Fibroblast of lung (primary cell): ENCODE data around the gene CRYAB. TPM values are rescaled to one million over a fixed set of nuclear protein-coding genes. Genes with fewer than 3 reads are reported as not detected.

Experiments
- DNase-seq, 2 donors: peaks; one replicate each; pipeline versions ENCODE4 v3.0.0 to v3.0.0-alpha.2; 2010; ENCODE audit warnings: low read depth in 2 of 2
- H2AFZ ChIP-seq: 2 replicates; pipeline ENCODE4 v1.5.1; 2012; ENCODE audit warnings: low read length, control low read depth, inconsistent platforms
- H3K27ac ChIP-seq: 2 replicates; pipeline ENCODE4 v1.5.1; 2011; ENCODE audit warnings: low read length, control low read depth; ENCODE audit not compliant: insufficient read depth
- H3K27me3 ChIP-seq: 2 replicates; pipeline ENCODE4 v1.5.1; 2011; ENCODE audit warnings: mild to moderate bottlenecking, low read length; ENCODE audit not compliant: control insufficient read depth, insufficient read depth
- H3K36me3 ChIP-seq: 2 replicates; pipeline ENCODE4 v1.5.1; 2011; ENCODE audit warnings: low read length; ENCODE audit not compliant: control insufficient read depth, insufficient read depth
- H3K4me1 ChIP-seq: 2 replicates; pipeline ENCODE4 v1.5.1; 2011; ENCODE audit warnings: low read length; ENCODE audit not compliant: control insufficient read depth, insufficient read depth; ENCODE audit errors: extremely low read depth
- H3K4me2 ChIP-seq: 2 replicates; pipeline ENCODE4 v1.5.1; 2011; ENCODE audit warnings: low read length, control low read depth; ENCODE audit not compliant: insufficient read depth; ENCODE audit errors: extremely low read depth
- H3K4me3 ChIP-seq, 4 experiments: fragments of 200-600 bp in 1 of 4; sonication (generic) in 1 of 4; replicated peaks in 1 of 4; 2 replicates each; pipeline ENCODE4 v1.5.1; 2011 to 2016; ENCODE audit warnings: low read length in 4 of 4, low read depth in 3 of 4, mild to moderate bottlenecking in 3 of 4, control low read depth in 2 of 4, inconsistent platforms in 1 of 4, mixed read lengths in 1 of 4; ENCODE audit not compliant: insufficient read depth in 1 of 4; ENCODE audit errors: control extremely low read depth in 1 of 4
- H3K79me2 ChIP-seq: 2 replicates; pipeline ENCODE4 v1.5.1; 2012; ENCODE audit warnings: mild to moderate bottlenecking, low read length, inconsistent platforms; ENCODE audit not compliant: control insufficient read depth, insufficient read depth
- H3K9ac ChIP-seq: 2 replicates; pipeline ENCODE4 v1.5.1; 2011; ENCODE audit warnings: mild to moderate bottlenecking, low read length, control low read depth; ENCODE audit not compliant: insufficient read depth
- H3K9me3 ChIP-seq: 2 replicates; pipeline ENCODE4 v1.5.1; 2012; ENCODE audit warnings: low read depth, low read length; ENCODE audit not compliant: control insufficient read depth, insufficient read depth
- H4K20me1 ChIP-seq: 2 replicates; pipeline ENCODE4 v1.5.1; 2011; ENCODE audit warnings: low read length; ENCODE audit not compliant: control insufficient read depth, insufficient read depth; ENCODE audit errors: extremely low read depth
- EZH2 ChIP-seq: IDR thresholded peaks from 2 replicates; pipeline ENCODE4 v1.5.1; 2012; ENCODE audit warnings: low read length, control low read depth, mild to moderate bottlenecking; ENCODE audit errors: missing control alignments
- polyA plus RNA-seq, 2 donors: library from polyadenylated mRNA; depleted of rRNA in 1 of 2; stranded (reverse) in 1 of 2; unstranded in 1 of 2; fragments of >200 nt; gene quantifications; 2 replicates each; pipeline ENCODE4 v1.2.1, GENCODE V29; 2011 to 2012; ENCODE audit warnings: missing spikeins in 1 of 2
- total RNA-seq: library from RNA; depleted of rRNA; stranded (reverse); fragments of >200 nt; gene quantifications from 2 replicates; pipeline ENCODE4 v1.2.1, GENCODE V29; 2014
- TF ChIP-seq, protein P1 (sequence below), 2 donors: IDR thresholded peaks in 1 of 2; conservative IDR thresholded peaks in 1 of 2; 1 replicate in 1 of 2; 2 replicates in 1 of 2; pipeline ENCODE4 v1.5.1; 2011 to 2012; ENCODE audit warnings: low read length in 2 of 2, control low read depth in 1 of 2, inconsistent platforms in 1 of 2, low read depth in 1 of 2, mild to moderate bottlenecking in 1 of 2

Gene CRYAB
- total and polyA plus RNA-seq, 2 donors (not counting 1 experiment from before 2014, with no cell fraction given), result 48.1 to 51.2 TPM

DNA sequence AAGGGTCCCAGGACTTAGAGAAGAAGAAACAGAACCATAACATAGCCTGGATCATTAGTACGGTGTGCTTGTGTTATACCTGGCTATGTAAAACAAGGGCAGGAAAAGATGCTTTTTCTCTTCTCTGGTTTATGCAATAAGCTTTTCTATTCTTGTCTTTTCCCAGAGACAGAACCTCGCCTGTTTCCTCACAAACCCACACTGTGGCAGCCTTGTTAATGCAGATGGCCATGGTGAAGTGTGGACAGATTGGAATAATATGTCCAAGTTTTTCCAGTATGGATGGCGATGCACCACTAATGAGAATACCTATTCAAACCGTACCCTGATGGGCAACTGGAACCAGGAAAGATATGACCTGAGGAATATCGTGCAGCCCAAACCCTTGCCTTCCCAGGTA is 29.4 kb downstream of the CRYAB start:
- no peak overlapping the region for H2AFZ ChIP-seq
- no peaks in the 10 kb centered on the region for H3K9me3 ChIP-seq
- H3K27ac ChIP-seq, result no peak overlapping the region
- H3K79me2 ChIP-seq, result no peaks in the 10 kb centered on the region
- H3K36me3 ChIP-seq, result no peaks in the 10 kb centered on the region
- no peak overlapping the region for H3K9ac ChIP-seq
- H3K4me2 ChIP-seq, result no peak overlapping the region
- no peak for DNase-seq
- no peaks in the 10 kb centered on the region for H4K20me1 ChIP-seq
- no peak overlapping the region for H3K4me3 ChIP-seq
- peaks cover 3% of the 10 kb centered on the region for H3K4me1 ChIP-seq
- H3K27me3 ChIP-seq, result no peaks in the 10 kb centered on the region
- TF ChIP-seq, protein P1, sequence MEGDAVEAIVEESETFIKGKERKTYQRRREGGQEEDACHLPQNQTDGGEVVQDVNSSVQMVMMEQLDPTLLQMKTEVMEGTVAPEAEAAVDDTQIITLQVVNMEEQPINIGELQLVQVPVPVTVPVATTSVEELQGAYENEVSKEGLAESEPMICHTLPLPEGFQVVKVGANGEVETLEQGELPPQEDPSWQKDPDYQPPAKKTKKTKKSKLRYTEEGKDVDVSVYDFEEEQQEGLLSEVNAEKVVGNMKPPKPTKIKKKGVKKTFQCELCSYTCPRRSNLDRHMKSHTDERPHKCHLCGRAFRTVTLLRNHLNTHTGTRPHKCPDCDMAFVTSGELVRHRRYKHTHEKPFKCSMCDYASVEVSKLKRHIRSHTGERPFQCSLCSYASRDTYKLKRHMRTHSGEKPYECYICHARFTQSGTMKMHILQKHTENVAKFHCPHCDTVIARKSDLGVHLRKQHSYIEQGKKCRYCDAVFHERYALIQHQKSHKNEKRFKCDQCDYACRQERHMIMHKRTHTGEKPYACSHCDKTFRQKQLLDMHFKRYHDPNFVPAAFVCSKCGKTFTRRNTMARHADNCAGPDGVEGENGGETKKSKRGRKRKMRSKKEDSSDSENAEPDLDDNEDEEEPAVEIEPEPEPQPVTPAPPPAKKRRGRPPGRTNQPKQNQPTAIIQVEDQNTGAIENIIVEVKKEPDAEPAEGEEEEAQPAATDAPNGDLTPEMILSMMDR (conservative IDR thresholded peaks at IDR 0.05 in 1 of 2, IDR thresholded peaks at IDR 0.05 in 1 of 2; ENCODE audit: low read depth in 1 of 2, low read length in 2 of 2), result no peak
- TF ChIP-seq EZH2, result no peak

- TF ChIP-seq, protein P1 (conservative IDR thresholded peaks at IDR 0.05 in 1 of 2, IDR thresholded peaks at IDR 0.05 in 1 of 2; ENCODE audit: low read depth in 1 of 2, low read length in 2 of 2), result no peak
- TF ChIP-seq EZH2, result no peak
- Histone ChIP-seq H2AFZ (peak overlapping the region; percentile 100), H3K9me3 (no peaks in the 10 kb centered on the region)
These were observed 32.0 kb downstream of the CRYAB start for GRCh38 chr11:111879637-111879960.

DNA sequence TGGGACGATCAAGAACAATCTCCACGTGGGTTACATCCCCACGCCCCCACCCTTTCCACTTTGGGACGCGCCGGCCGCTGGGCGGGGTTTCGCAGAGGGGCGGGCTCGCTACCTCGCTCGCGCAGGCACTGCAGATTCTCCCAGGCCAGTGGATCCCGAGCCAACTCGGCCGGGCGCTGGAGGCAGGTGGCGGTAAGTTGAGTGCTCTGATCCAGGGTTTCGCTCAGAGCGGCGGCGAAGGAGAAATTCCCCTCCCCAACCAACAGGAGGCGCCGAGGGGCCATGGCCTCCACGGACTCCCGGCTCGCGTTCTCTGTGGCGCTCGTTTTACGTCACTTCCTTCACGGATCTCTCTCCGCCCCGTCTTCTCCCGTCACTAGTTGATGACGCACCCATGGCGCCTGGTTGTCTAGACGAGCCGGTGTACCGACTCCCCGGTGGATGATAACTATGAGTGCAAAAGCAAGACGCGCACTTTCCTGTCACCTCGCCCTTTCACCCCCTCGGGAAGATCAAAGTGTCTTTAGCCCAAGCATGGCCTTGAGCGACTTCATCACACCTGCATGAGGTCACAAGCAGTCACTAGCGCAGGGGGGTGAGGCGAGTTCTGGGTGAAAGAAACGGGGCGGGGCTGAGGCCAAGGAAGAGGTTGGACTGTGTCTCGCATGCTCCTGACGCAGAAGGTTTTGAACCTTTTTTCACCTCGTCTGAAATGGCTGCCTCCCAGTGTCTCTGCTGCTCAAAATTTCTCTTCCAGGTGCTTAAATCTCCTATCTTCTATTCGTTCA is 32.5 kb downstream of the CRYAB start, which contains the start of the genes CFAP68 and FDXACB1:
TSS of gene CFAP68 (plus strand) at position 693 of the 788 bp plus-strand sequence. CDS start at position 713, 20 bp downstream.
TSS of gene FDXACB1 (minus strand) at position 317 of the 788 bp plus-strand sequence. CDS start at position 284, 33 bp downstream.
- peak; percentile 97 to 98 for DNase-seq
- H3K4me2 ChIP-seq, result peak within 1 kb of the TSS; percentile 100
- no peaks in the 10 kb centered on the region for H3K79me2 ChIP-seq
- H3K27ac ChIP-seq, result peak within 1 kb of the TSS; percentile 100
- H3K9ac ChIP-seq, result peak within 1 kb of the TSS; percentile 87
- no peak for TF ChIP-seq EZH2
- TF ChIP-seq, protein P1 (conservative IDR thresholded peaks at IDR 0.05 in 1 of 2, IDR thresholded peaks at IDR 0.05 in 1 of 2; ENCODE audit: low read depth in 1 of 2, low read length in 2 of 2), result peak; percentile 90 to 94
- H3K4me3 ChIP-seq, result peak within 1 kb of the TSS; percentile 87 to 94 (median 90)
- H3K27me3 ChIP-seq, result no peaks in the 10 kb centered on the region
- peaks cover 3% of the 10 kb centered on the region for H3K4me1 ChIP-seq
- H3K9me3 ChIP-seq, result no peaks in the 10 kb centered on the region
- no peaks in the 10 kb centered on the region for H4K20me1 ChIP-seq
- H3K36me3 ChIP-seq, result no peaks in the 10 kb centered on the region
- H2AFZ ChIP-seq, result peak within 1 kb of the TSS; percentile 100

More at GRCh38 chr11:111879637-111879960, 32.0 kb downstream of the CRYAB start:
- DNase-seq, result peak in 1 of 2 donors; percentile 3
- Histone ChIP-seq H3K36me3 (no peaks in the 10 kb centered on the region), H3K79me2 (no peaks in the 10 kb centered on the region), H3K27ac (peak overlapping the region; percentile 100), H3K4me2 (peak overlapping the region; percentile 99), H3K4me1 (peaks cover 3% of the 10 kb centered on the region), H4K20me1 (no peaks in the 10 kb centered on the region), H3K27me3 (no peaks in the 10 kb centered on the region), H3K9ac (peak overlapping the region; percentile 87), H3K4me3 (peak overlapping the region; percentile 87 to 94 (median 90))
